ENCODE data around the gene TMEM196. TPM values are rescaled to one million over a fixed set of nuclear protein-coding genes. Genes with fewer than 3 reads are reported as not detected.

The TMEM196 gene
- total and polyA plus RNA-seq, 2 experiments from 2014 or later = 0.11 TPM; not detected in 1

- H4K20me1 ChIP-seq (replicated peaks; ENCODE audit: insufficient read depth) = 0 out of 2 replicates have a peak, but pooled peaks cover 3% of the 10 kb centered on the region
- Mint-ChIP-seq H3K9me3 (no peaks in the 10 kb centered on the region), H3K27ac (no peak overlapping the region), H3K36me3 (ENCODE audit: low read depth) (no peaks in the 10 kb centered on the region), H3K27me3 (ENCODE audit: insufficient read depth, low read depth, poor library complexity) (peaks cover 24% of the 10 kb centered on the region), H3K4me3 (no peak overlapping the region), H3K4me1 (peaks cover 9% of the 10 kb centered on the region; the same call in 2 of the 3 replicates)
- no peaks in the 10 kb centered on the region for H3K36me3 ChIP-seq (ENCODE audit: insufficient read depth)
- H3K4me3 ChIP-seq = no peak overlapping the region
- no peak overlapping the region for H3K4me2 ChIP-seq
- peaks cover 7% of the 10 kb centered on the region for H3K4me1 ChIP-seq (ENCODE audit: insufficient read depth)
- no peaks in the 10 kb centered on the region for H3F3A ChIP-seq (replicated peaks; ENCODE audit: low read depth)
- no peak for TF ChIP-seq ZNF331 (CRISPR knock-in tag; IDR thresholded peaks at IDR 0.05; ENCODE audit: low read depth)
- TF ChIP-seq STAT1 (IDR thresholded peaks at IDR 0.05; ENCODE audit: unreplicated experiment) = no peak
- TF ChIP-seq REST (IDR thresholded peaks at IDR 0.05; ENCODE audit: unreplicated experiment) = no peak
- no peak for TF ChIP-seq CTCF (conservative IDR thresholded peaks at IDR 0.05; ENCODE audit: low read depth in 2 of 2)
- no peak for TF ChIP-seq EZH2phosphoT487 (IDR thresholded peaks at IDR 0.05; ENCODE audit: unreplicated experiment)
- TF ChIP-seq JUNB (IDR thresholded peaks at IDR 0.05; ENCODE audit: unreplicated experiment) = no peak
- TF ChIP-seq ETS1 (IDR thresholded peaks at IDR 0.05) = no peak
- no peak for TF ChIP-seq ZNF462 (CRISPR knock-in tag; IDR thresholded peaks at IDR 0.05)
- no peak for TF ChIP-seq ZNF114 (CRISPR knock-in tag; IDR thresholded peaks at IDR 0.05)
- TF ChIP-seq CREB1 (CRISPR knock-in tag; IDR thresholded peaks at IDR 0.05; ENCODE audit: low read depth) = no peak
- no peak for TF ChIP-seq POLR2AphosphoS5 (IDR thresholded peaks at IDR 0.05; ENCODE audit: low read depth)
- TF ChIP-seq NANOG (IDR thresholded peaks at IDR 0.05; ENCODE audit: borderline replicate concordance) = no peak
- no peak for TF ChIP-seq EZH2 (IDR thresholded peaks at IDR 0.05; ENCODE audit: low read depth, unreplicated experiment)
- H3K79me2 ChIP-seq (replicated peaks; ENCODE audit: insufficient read depth) = no peaks in the 10 kb centered on the region
- no peak for DNase-seq (ENCODE audit: low spot score)
- no peaks in the 10 kb centered on the region for H3K9me2 ChIP-seq (ENCODE audit: insufficient read depth)
- ATAC-seq = no peak
- peaks cover 47% of the 10 kb centered on the region for H3K27me3 ChIP-seq (ENCODE audit: insufficient read depth)
- H3K27ac ChIP-seq (ENCODE audit: low read depth) = no peak overlapping the region
- no peak overlapping the region for H2AFZ ChIP-seq
Measured at GRCh38 chr7:19775578-19775977, 2.2 kb upstream of the TMEM196 start.

All from GM23338 (cell line).